ENCODE data around the gene GLO1. TPM values are rescaled to one million over a fixed set of nuclear protein-coding genes. Genes with fewer than 3 reads are reported as not detected.

GLO1 gene
- total and polyA plus RNA-seq, 4 donors, result 50.5 to 108 (median 72.5) TPM

DNA sequence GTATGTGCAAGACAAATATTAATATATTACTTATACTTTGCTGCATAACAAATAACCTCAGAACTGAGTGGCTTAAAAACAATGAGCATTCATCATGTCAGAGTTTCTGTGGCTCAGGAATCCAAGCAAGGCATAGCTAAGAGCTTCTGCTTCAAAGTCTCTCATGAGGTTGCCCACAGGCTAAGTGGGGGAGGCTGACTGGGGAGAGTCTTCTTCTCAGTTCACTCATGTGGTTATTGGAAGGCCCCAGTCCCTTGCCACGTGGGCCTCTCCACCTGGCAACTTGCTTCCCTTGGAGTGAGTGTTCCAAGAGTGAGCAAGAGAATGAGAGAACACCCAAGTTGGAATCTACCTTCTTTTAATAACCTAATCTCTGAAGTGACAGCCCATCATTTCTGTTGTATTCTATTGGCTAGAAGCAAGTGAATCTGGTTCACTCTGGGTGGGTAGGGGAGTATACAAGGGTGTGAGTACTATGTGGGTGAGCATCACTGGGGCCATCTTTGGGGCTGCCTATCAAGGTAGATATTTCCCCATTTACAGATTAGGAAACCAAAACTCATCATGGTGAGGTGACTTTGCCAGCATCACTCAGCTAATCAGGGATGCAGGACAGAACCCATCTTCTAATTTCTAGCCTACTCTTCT lies 48.1 kb upstream of the GLO1 start:
- WGBS, result 80% methylated on average over 1 of the region's 1 CpG
- H3K27me3 ChIP-seq (ENCODE audit: control insufficient read depth in 4 of 4, insufficient read depth in 4 of 4, low read length in 3 of 4), result no peaks in the 10 kb centered on the region
- no peak for TF ChIP-seq NR2F2 (IDR thresholded peaks at IDR 0.05)
- TF ChIP-seq, protein P1, sequence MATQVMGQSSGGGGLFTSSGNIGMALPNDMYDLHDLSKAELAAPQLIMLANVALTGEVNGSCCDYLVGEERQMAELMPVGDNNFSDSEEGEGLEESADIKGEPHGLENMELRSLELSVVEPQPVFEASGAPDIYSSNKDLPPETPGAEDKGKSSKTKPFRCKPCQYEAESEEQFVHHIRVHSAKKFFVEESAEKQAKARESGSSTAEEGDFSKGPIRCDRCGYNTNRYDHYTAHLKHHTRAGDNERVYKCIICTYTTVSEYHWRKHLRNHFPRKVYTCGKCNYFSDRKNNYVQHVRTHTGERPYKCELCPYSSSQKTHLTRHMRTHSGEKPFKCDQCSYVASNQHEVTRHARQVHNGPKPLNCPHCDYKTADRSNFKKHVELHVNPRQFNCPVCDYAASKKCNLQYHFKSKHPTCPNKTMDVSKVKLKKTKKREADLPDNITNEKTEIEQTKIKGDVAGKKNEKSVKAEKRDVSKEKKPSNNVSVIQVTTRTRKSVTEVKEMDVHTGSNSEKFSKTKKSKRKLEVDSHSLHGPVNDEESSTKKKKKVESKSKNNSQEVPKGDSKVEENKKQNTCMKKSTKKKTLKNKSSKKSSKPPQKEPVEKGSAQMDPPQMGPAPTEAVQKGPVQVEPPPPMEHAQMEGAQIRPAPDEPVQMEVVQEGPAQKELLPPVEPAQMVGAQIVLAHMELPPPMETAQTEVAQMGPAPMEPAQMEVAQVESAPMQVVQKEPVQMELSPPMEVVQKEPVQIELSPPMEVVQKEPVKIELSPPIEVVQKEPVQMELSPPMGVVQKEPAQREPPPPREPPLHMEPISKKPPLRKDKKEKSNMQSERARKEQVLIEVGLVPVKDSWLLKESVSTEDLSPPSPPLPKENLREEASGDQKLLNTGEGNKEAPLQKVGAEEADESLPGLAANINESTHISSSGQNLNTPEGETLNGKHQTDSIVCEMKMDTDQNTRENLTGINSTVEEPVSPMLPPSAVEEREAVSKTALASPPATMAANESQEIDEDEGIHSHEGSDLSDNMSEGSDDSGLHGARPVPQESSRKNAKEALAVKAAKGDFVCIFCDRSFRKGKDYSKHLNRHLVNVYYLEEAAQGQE (IDR thresholded peaks at IDR 0.05), result no peak
- TF ChIP-seq, protein P2, sequence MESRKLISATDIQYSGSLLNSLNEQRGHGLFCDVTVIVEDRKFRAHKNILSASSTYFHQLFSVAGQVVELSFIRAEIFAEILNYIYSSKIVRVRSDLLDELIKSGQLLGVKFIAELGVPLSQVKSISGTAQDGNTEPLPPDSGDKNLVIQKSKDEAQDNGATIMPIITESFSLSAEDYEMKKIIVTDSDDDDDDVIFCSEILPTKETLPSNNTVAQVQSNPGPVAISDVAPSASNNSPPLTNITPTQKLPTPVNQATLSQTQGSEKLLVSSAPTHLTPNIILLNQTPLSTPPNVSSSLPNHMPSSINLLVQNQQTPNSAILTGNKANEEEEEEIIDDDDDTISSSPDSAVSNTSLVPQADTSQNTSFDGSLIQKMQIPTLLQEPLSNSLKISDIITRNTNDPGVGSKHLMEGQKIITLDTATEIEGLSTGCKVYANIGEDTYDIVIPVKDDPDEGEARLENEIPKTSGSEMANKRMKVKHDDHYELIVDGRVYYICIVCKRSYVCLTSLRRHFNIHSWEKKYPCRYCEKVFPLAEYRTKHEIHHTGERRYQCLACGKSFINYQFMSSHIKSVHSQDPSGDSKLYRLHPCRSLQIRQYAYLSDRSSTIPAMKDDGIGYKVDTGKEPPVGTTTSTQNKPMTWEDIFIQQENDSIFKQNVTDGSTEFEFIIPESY (IDR thresholded peaks at IDR 0.05), result no peak
- DNase-seq (ENCODE audit: low spot score), result no peak
- H3K9me3 ChIP-seq (ENCODE audit: control insufficient read depth in 4 of 4, low read length in 3 of 4), result no peaks in the 10 kb centered on the region
- H3K27ac ChIP-seq (ENCODE audit: low read depth in 1 of 2, low read length in 2 of 2), result no peak overlapping the region
- H3K36me3 ChIP-seq (ENCODE audit: control insufficient read depth in 4 of 4, insufficient read depth in 3 of 4, low read depth in 1 of 4, low read length in 3 of 4), result no peaks in the 10 kb centered on the region
- H3K4me1 ChIP-seq (ENCODE audit: control insufficient read depth in 4 of 4, insufficient read depth in 4 of 4, low read length in 3 of 4), result no peaks in the 10 kb centered on the region
- H3K4me3 ChIP-seq (ENCODE audit: low read depth in 1 of 3, low read length in 3 of 3), result no peak overlapping the region
- no peak overlapping the region for H3K9ac ChIP-seq (ENCODE audit: low read depth in 1 of 2, low read length in 2 of 2)

DNA sequence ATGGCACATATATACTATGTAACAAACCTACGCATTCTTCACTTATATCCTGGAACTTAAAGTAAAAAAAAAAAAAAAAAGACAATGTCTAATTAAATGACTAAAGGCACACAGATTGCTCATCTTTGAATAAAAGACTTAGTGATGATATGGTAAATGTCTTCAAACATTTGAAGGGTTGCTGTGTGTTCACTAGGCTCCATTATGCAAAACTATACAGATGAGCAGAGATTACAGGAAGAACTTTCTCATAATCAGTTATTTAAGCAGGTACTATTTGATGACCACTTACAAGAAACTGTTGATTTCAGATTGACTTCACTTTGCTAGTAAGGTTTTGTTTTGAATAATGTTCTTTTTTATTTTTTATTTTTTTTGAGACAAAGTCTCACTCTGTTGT lies 46.5 kb upstream of the GLO1 start:
- no peak for DNase-seq (ENCODE audit: low spot score)
- WGBS, result 98% methylated on average over 1 of the region's 1 CpG
- TF ChIP-seq HNF4A (conservative IDR thresholded peaks at IDR 0.05), result no peak
- TF ChIP-seq, protein P3, sequence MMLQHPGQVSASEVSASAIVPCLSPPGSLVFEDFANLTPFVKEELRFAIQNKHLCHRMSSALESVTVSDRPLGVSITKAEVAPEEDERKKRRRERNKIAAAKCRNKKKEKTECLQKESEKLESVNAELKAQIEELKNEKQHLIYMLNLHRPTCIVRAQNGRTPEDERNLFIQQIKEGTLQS (IDR thresholded peaks at IDR 0.05), result no peak
- TF ChIP-seq YY1 (IDR thresholded peaks at IDR 0.05), result no peak
- no peak for TF ChIP-seq RXRA (IDR thresholded peaks at IDR 0.05)
- no peak for TF ChIP-seq HNF4G (IDR thresholded peaks at IDR 0.05)
- Histone ChIP-seq H3K9me3 (ENCODE audit: control insufficient read depth in 4 of 4, low read length in 3 of 4) (no peaks in the 10 kb centered on the region), H3K4me3 (ENCODE audit: low read depth in 1 of 3, low read length in 3 of 3) (no peak overlapping the region), H3K9ac (ENCODE audit: low read depth in 1 of 2, low read length in 2 of 2) (no peak overlapping the region), H3K27ac (ENCODE audit: low read depth in 1 of 2, low read length in 2 of 2) (no peak overlapping the region), H3K36me3 (ENCODE audit: control insufficient read depth in 4 of 4, insufficient read depth in 3 of 4, low read depth in 1 of 4, low read length in 3 of 4) (no peaks in the 10 kb centered on the region), H3K4me1 (ENCODE audit: control insufficient read depth in 4 of 4, insufficient read depth in 4 of 4, low read length in 3 of 4) (no peaks in the 10 kb centered on the region), H3K27me3 (ENCODE audit: control insufficient read depth in 4 of 4, insufficient read depth in 4 of 4, low read length in 3 of 4) (peaks cover 0 to 5% (median 0%) of the 10 kb centered on the region in 4 donors)

DNA sequence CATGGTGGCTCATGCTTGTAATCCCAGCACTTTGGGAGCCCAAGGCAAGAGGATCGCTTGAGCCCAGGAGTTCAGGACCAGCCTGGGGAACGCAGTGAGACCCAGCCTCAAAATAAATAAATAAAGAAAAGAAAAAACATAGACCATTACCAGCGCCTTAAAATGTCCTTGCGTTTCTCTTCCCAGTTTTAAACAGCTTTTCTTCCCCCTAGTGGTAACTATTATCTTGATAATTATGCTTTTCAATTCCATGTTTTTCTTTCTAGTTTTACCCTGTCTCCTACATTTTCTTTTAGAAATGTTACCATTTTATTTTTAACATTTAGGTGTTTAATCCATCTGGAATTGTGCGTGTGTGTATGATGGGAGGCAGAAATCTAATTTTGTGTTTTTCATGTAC lies 36.6 kb upstream of the GLO1 start:
- Histone ChIP-seq H3K4me3 (ENCODE audit: low read depth in 1 of 3, low read length in 3 of 3) (no peak overlapping the region), H3K9me3 (ENCODE audit: control insufficient read depth in 4 of 4, low read length in 3 of 4) (no peaks in the 10 kb centered on the region), H3K9ac (ENCODE audit: low read depth in 1 of 2, low read length in 2 of 2) (no peak overlapping the region), H3K27me3 (ENCODE audit: control insufficient read depth in 4 of 4, insufficient read depth in 4 of 4, low read length in 3 of 4) (no peaks in the 10 kb centered on the region), H3K4me1 (ENCODE audit: control insufficient read depth in 4 of 4, insufficient read depth in 4 of 4, low read length in 3 of 4) (no peaks in the 10 kb centered on the region), H3K36me3 (ENCODE audit: control insufficient read depth in 4 of 4, insufficient read depth in 3 of 4, low read depth in 1 of 4, low read length in 3 of 4) (no peaks in the 10 kb centered on the region), H3K27ac (ENCODE audit: low read depth in 1 of 2, low read length in 2 of 2) (no peak overlapping the region)
- DNase-seq (ENCODE audit: low spot score), result no peak
- WGBS, result 39% methylated on average over 5 of the region's 5 CpGs
- TF ChIP-seq, protein P4, sequence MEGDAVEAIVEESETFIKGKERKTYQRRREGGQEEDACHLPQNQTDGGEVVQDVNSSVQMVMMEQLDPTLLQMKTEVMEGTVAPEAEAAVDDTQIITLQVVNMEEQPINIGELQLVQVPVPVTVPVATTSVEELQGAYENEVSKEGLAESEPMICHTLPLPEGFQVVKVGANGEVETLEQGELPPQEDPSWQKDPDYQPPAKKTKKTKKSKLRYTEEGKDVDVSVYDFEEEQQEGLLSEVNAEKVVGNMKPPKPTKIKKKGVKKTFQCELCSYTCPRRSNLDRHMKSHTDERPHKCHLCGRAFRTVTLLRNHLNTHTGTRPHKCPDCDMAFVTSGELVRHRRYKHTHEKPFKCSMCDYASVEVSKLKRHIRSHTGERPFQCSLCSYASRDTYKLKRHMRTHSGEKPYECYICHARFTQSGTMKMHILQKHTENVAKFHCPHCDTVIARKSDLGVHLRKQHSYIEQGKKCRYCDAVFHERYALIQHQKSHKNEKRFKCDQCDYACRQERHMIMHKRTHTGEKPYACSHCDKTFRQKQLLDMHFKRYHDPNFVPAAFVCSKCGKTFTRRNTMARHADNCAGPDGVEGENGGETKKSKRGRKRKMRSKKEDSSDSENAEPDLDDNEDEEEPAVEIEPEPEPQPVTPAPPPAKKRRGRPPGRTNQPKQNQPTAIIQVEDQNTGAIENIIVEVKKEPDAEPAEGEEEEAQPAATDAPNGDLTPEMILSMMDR (IDR thresholded peaks at IDR 0.05; ENCODE audit: low read depth, low read length, missing input control), result peak; percentile 25
- TF ChIP-seq YY1 (IDR thresholded peaks at IDR 0.05) (no peak), RAD21 (IDR thresholded peaks at IDR 0.05) (peak; percentile 63 to 68)
